Calu3 (cell line): ENCODE results near the gene MYO18B. TPM values are rescaled to one million over a fixed set of nuclear protein-coding genes. Genes with fewer than 3 reads are reported as not detected.

ENCODE experiments used
- BruUV-seq: library from RNA; stranded (reverse); fragments of 400-500 nt; replicated peaks from 2 replicates; lab custom pipeline; 2021; lab: Mats Ljungman, UMichigan
- CTCF ChIA-PET: fragments of 300-600 bp; sonication (Branson Sonifier 250); formaldehyde crosslinking; loops from one replicate; lab custom pipeline; 2022; ENCODE audit warnings: antibody characterized with exemption; lab: Charles Lee
- DNase-seq: peaks from one replicate; pipeline ENCODE4 v3.0.0; 2022
- H3K27ac Mint-ChIP-seq: one replicate; pipeline ENCODE4 v1.8.0; 2022; ENCODE audit warnings: mixed read lengths; ENCODE audit not compliant: unreplicated experiment
- H3K27me3 Mint-ChIP-seq: one replicate; pipeline ENCODE4 v1.8.0; 2022; ENCODE audit warnings: mixed read lengths; ENCODE audit not compliant: unreplicated experiment
- H3K36me3 Mint-ChIP-seq: one replicate; pipeline ENCODE4 v1.8.0; 2022; ENCODE audit warnings: mild to moderate bottlenecking, moderate library complexity, mixed read lengths; ENCODE audit not compliant: insufficient read depth, unreplicated experiment
- H3K4me1 Mint-ChIP-seq: one replicate; pipeline ENCODE4 v1.8.0; 2022; ENCODE audit warnings: mild to moderate bottlenecking, low read depth, mixed read lengths; ENCODE audit not compliant: unreplicated experiment
- H3K4me3 Mint-ChIP-seq: one replicate; pipeline ENCODE4 v1.8.0; 2022; ENCODE audit warnings: mild to moderate bottlenecking, low read depth, moderate library complexity, mixed read lengths; ENCODE audit not compliant: unreplicated experiment
- H3K9me3 Mint-ChIP-seq: one replicate; pipeline ENCODE4 v1.8.0; 2022; ENCODE audit warnings: low read depth, mixed read lengths; ENCODE audit not compliant: unreplicated experiment
- intact Hi-C: fragments of 100-400 bp; cut with micrococcal nuclease; formaldehyde crosslinking; loops from one replicate; pipeline ENCODE4 v1.10.0; 2022; ENCODE audit not compliant: unreplicated experiment
- total RNA-seq: library from RNA; stranded (reverse); gene quantifications from 2 replicates; pipeline ENCODE4 v1.2.3, GENCODE V29; 2022
- TF ChIP-seq, protein P1 (sequence below): fragments of 200-600 bp; IDR thresholded peaks from one replicate; pipeline ENCODE4 v1.8.0; 2022; ENCODE audit warnings: antibody characterized with exemption; ENCODE audit not compliant: unreplicated experiment

Gene MYO18B
- total RNA-seq, 1 experiment from 2014 or later = 0.59 TPM

DNA sequence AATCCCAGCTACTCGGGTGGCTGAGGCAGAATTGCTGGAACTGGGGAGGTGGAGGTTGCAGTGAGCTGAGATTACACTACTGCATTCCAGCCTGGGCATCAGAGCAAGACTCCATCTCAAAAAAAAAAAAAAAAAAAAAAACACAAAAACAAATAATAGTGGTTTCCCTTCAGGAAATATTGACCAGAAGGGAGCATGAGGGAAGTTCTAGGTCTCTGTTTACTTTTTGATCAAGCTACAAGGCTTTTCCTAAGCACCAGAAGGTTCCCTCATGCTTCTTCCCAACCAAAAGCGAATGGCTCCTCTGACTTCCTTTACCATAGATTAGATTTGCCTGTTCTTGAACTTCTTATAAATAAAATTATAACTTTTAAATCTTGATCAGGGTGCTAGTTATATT is 18.3 kb downstream of the MYO18B start:
- Mint-ChIP-seq H3K4me3 (no peak overlapping the region), H3K36me3 (peaks cover 12% of the 10 kb centered on the region), H3K27me3 (no peaks in the 10 kb centered on the region), H3K9me3 (peaks cover 4% of the 10 kb centered on the region), H3K4me1 (peaks cover 25% of the 10 kb centered on the region), H3K27ac (peak overlapping the region; percentile 71)
- DNase-seq = no peak
- CTCF ChIA-PET = interaction anchor here (0.6 to 1.0 kb wide), 4 partner anchors 10 to 572 kb away, joined by 3 to 8 read pairs (median 4); no protein-coding TSS in a partner anchor
- BruUV-seq = no TSS peak
- intact Hi-C loops = no loop called here
- TF ChIP-seq, protein P1, sequence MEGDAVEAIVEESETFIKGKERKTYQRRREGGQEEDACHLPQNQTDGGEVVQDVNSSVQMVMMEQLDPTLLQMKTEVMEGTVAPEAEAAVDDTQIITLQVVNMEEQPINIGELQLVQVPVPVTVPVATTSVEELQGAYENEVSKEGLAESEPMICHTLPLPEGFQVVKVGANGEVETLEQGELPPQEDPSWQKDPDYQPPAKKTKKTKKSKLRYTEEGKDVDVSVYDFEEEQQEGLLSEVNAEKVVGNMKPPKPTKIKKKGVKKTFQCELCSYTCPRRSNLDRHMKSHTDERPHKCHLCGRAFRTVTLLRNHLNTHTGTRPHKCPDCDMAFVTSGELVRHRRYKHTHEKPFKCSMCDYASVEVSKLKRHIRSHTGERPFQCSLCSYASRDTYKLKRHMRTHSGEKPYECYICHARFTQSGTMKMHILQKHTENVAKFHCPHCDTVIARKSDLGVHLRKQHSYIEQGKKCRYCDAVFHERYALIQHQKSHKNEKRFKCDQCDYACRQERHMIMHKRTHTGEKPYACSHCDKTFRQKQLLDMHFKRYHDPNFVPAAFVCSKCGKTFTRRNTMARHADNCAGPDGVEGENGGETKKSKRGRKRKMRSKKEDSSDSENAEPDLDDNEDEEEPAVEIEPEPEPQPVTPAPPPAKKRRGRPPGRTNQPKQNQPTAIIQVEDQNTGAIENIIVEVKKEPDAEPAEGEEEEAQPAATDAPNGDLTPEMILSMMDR = no peak

GRCh38 chr22:25760848-25761595 is 19.0 kb downstream of the MYO18B start:
- H3K27ac Mint-ChIP-seq = peak overlapping the region; percentile 84
- H3K4me3 Mint-ChIP-seq = no peak overlapping the region
- peaks cover 4% of the 10 kb centered on the region for H3K9me3 Mint-ChIP-seq
- intact Hi-C loops = no loop called here
- BruUV-seq = no TSS peak
- TF ChIP-seq, protein P1 = no peak
- H3K36me3 Mint-ChIP-seq = peaks cover 12% of the 10 kb centered on the region
- H3K27me3 Mint-ChIP-seq = peaks cover 3% of the 10 kb centered on the region
- CTCF ChIA-PET = interaction anchor here (0.5 to 0.7 kb wide), 3 partner anchors 121 to 831 kb away, joined by 3 to 6 read pairs (median 3); no protein-coding TSS in a partner anchor
- peaks cover 25% of the 10 kb centered on the region for H3K4me1 Mint-ChIP-seq
- no peak for DNase-seq

DNA sequence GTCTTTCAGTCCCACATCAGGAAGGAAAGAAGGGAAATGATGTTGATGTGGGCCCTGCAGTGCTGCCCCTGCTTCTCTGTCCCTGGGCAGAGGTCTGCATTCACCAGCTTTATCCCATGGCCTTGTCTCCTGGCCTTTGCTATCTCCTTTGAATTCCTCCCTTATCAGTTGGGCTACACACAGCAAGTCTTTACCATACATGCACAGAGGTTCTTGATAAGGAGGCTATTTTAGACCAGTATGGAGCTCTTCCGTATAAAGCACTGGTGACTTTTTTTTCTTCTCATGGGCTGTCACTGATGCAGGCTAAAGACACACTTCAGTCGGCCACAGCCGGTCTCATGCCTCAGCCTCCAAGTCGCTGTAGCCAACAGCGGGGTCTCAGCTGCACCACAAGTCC is 20.2 kb downstream of the MYO18B start:
- no TSS peak for BruUV-seq
- Mint-ChIP-seq H3K9me3 (peaks cover 11% of the 10 kb centered on the region), H3K27ac (no peak overlapping the region), H3K36me3 (peaks cover 12% of the 10 kb centered on the region), H3K4me3 (no peak overlapping the region), H3K4me1 (peaks cover 25% of the 10 kb centered on the region), H3K27me3 (peaks cover 14% of the 10 kb centered on the region)
- TF ChIP-seq, protein P1 = no peak
- intact Hi-C loops = no loop called here
- CTCF ChIA-PET = no interaction called here
- DNase-seq = no peak

GRCh38 chr22:25763239-25763777 is 21.3 kb downstream of the MYO18B start:
- TF ChIP-seq, protein P1 = no peak
- H3K27ac Mint-ChIP-seq = no peak overlapping the region
- DNase-seq = no peak
- CTCF ChIA-PET = interaction anchor here (0.9 kb wide), 1 partner anchor 10 kb away, joined by 3 read pairs; no protein-coding TSS in a partner anchor
- peaks cover 23% of the 10 kb centered on the region for H3K4me1 Mint-ChIP-seq
- H3K36me3 Mint-ChIP-seq = peaks cover 12% of the 10 kb centered on the region
- peaks cover 26% of the 10 kb centered on the region for H3K27me3 Mint-ChIP-seq
- BruUV-seq = no TSS peak
- H3K4me3 Mint-ChIP-seq = no peak overlapping the region
- intact Hi-C loops = no loop called here
- H3K9me3 Mint-ChIP-seq = peaks cover 11% of the 10 kb centered on the region
